CD4-positive, CD25-positive, alpha-beta regulatory T cell (primary cell): ENCODE results near the gene ST6GALNAC4. TPM values are rescaled to one million over a fixed set of nuclear protein-coding genes. Genes with fewer than 3 reads are reported as not detected.
"Not testable (repeated sequence)": the region's sequence is repeated elsewhere in the genome, so short reads cannot be mapped to it uniquely, and the experiment has no call there.

Experiments
- ATAC-seq, 2 donors: fragments of 150-1000 bp; cut with Tn5 transposase; one replicate each; pipeline ENCODE4 v1.10.0; 2021; ENCODE audit warnings: low read depth in 2 of 2, moderate number of reproducible peaks in 2 of 2, moderate library complexity in 1 of 2
- DNase-seq, 3 donors: peaks; one replicate each; pipeline versions ENCODE4 v3.0.0 to v3.0.0-alpha.2; 2012 to 2022; ENCODE audit warnings: mixed read lengths in 1 of 3
- H3K27ac ChIP-seq: one replicate; pipeline ENCODE4 v1.7.0; 2013; ENCODE audit warnings: mild to moderate bottlenecking, low read length; ENCODE audit not compliant: insufficient read depth, poor library complexity, severe bottlenecking
- H3K27me3 ChIP-seq: one replicate; pipeline ENCODE4 v1.7.0; 2013; ENCODE audit warnings: low read length; ENCODE audit not compliant: control insufficient read depth, insufficient read depth
- H3K36me3 ChIP-seq: one replicate; pipeline ENCODE4 v1.7.0; 2013; ENCODE audit warnings: mild to moderate bottlenecking, low read length, moderate library complexity; ENCODE audit not compliant: control insufficient read depth, insufficient read depth
- H3K4me1 ChIP-seq: 2 replicates; pipeline ENCODE4 v1.7.0; 2013; ENCODE audit warnings: mild to moderate bottlenecking, low read length; ENCODE audit not compliant: insufficient read depth, control insufficient read depth, poor library complexity, severe bottlenecking
- H3K4me3 ChIP-seq: one replicate; pipeline ENCODE4 v1.7.0; 2013; ENCODE audit warnings: low read depth, mild to moderate bottlenecking, low read length, moderate library complexity
- H3K9me3 ChIP-seq, 2 experiments: 1 replicate in 1 of 2; 2 replicates in 1 of 2; pipeline ENCODE4 v1.7.0; 2013; ENCODE audit warnings: low read length in 2 of 2, mild to moderate bottlenecking in 1 of 2, moderate library complexity in 1 of 2; ENCODE audit not compliant: control insufficient read depth in 2 of 2
- H3K27ac Mint-ChIP-seq, 3 donors: one replicate each; pipeline ENCODE4 v1.8.0; 2020 to 2022; ENCODE audit warnings: mild to moderate bottlenecking in 3 of 3, mixed read lengths in 3 of 3, moderate library complexity in 2 of 3
- H3K27me3 Mint-ChIP-seq: one replicate; pipeline ENCODE4 v1.8.0; 2022; ENCODE audit warnings: mild to moderate bottlenecking, mixed read lengths
- H3K36me3 Mint-ChIP-seq: one replicate; pipeline ENCODE4 v1.8.0; 2020; ENCODE audit warnings: mixed read lengths
- H3K4me1 Mint-ChIP-seq, 4 donors: one replicate each; pipeline ENCODE4 v1.8.0; 2020 to 2022; ENCODE audit warnings: mixed read lengths in 4 of 4, mild to moderate bottlenecking in 1 of 4
- H3K4me3 Mint-ChIP-seq, 4 donors: one replicate each; pipeline ENCODE4 v1.8.0; 2020 to 2022; ENCODE audit warnings: mild to moderate bottlenecking in 4 of 4, mixed read lengths in 4 of 4, moderate library complexity in 3 of 4
- H3K9me3 Mint-ChIP-seq, 7 donors: one replicate each; pipeline ENCODE4 v1.8.0; 2020 to 2022; ENCODE audit warnings: mixed read lengths in 7 of 7, mild to moderate bottlenecking in 3 of 7, moderate library complexity in 2 of 7
- polyA plus RNA-seq, 4 donors: library from polyadenylated mRNA; unstranded; fragments of 300-500 nt; fragmentation: Illumina TruSeq; gene quantifications; one replicate each; pipeline ENCODE4 v1.2.3, GENCODE V29; 2021
- total RNA-seq: library from RNA; stranded (reverse); gene quantifications from one replicate; pipeline ENCODE4 v1.2.3, GENCODE V29; 2022

The ST6GALNAC4 gene
- total and polyA plus RNA-seq, 5 donors from 2014 or later = 23.1 to 31.6 (median 23.8) TPM

DNA sequence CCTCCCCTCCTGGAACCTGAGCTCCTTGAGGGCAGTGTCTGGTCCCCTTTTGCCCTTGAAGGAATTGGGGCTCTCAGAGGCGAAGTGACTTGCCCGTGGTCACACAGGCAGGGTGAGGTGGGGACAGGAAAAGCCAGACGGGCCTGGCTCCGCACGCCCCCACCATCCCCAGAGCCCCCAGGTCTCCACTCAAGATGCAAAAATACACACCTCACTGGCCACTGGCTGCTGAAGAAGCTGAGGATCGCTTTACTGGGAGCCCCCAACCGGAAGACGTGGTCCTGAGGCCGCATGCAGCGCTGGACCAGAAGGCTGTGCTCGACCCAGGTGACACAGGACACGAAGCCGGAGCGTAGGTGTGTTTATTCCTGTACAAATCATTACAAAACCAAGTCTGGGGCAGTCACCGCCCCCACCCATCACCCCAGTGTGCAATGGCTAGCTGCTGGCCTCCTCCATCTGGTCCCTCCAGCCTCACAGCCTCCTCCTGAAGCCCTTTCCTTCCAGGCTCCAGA is 31.8 kb downstream of the ST6GALNAC4 start:
- Mint-ChIP-seq H3K9me3 (no peaks in the 10 kb centered on the region), H3K27me3 (no peaks in the 10 kb centered on the region), H3K4me3 (no peak overlapping the region), H3K36me3 (peaks cover 24% of the 10 kb centered on the region), H3K4me1 (peaks cover 0 to 18% (median 6%) of the 10 kb centered on the region in 4 donors), H3K27ac (peak overlapping the region in 2 of 3 donors; percentile 59 to 90)
- H3K4me3 ChIP-seq = no peak overlapping the region
- H3K27ac ChIP-seq = no peak overlapping the region
- H3K36me3 ChIP-seq = peaks cover 39% of the 10 kb centered on the region
- ATAC-seq = no peak
- DNase-seq = no peak
- H3K9me3 ChIP-seq = no peaks in the 10 kb centered on the region
- peaks cover 3% of the 10 kb centered on the region for H3K4me1 ChIP-seq
- H3K27me3 ChIP-seq = no peaks in the 10 kb centered on the region

DNA sequence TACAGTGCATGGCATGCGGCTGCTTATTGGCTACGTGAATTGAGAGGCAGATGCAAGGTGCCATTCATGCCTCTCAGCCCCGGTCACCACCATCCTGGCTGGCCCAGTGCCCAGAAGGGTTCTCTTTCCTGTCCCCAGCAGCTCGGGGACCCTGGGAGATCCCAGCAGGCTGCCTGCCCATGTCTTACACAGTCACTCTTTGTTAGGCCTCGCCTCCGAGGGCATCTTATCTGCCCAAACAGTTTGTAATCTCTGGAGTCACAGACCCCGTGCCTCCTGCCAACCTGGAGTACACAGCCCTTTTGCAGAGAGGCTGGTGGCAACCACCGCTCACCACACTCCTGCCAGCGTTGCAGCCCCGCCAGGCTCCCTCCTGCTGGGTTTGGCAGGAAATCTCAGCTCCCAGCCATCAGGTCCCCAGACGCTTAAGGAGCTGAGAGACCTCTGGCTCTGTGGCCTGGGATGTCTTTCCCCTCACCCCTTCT is 32.4 kb downstream of the ST6GALNAC4 start:
- Mint-ChIP-seq H3K27me3 (no peaks in the 10 kb centered on the region), H3K27ac (peak overlapping the region in 1 of 3 donors; percentile 80), H3K4me3 (no peak overlapping the region), H3K4me1 (peaks cover 0 to 18% (median 6%) of the 10 kb centered on the region in 4 donors), H3K36me3 (peaks cover 23% of the 10 kb centered on the region), H3K9me3 (no peaks in the 10 kb centered on the region)
- no peak for ATAC-seq
- Histone ChIP-seq H3K27me3 (no peaks in the 10 kb centered on the region), H3K4me1 (peaks cover 3% of the 10 kb centered on the region), H3K9me3 (no peaks in the 10 kb centered on the region), H3K4me3 (no peak overlapping the region), H3K36me3 (peaks cover 35% of the 10 kb centered on the region), H3K27ac (no peak overlapping the region)
- no peak for DNase-seq

DNA sequence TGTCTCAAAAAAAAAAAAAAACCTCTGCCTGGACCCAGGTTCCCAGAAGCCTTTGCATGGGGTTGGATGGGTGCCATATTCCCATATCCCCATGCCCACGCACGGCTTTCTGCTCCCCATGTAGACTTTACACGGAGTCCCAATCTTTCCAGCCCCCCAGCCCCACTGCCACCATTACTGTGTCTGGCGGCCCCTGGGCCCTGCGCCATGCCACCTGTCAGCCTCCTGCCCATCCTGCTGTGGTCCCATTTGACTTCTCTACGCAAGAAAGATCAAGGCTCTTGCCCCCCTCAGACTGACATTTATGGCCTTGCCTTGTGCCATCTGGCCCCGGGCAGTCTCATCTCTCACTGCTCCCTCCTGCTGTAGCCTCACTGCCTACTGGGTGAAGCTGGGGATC is 32.9 kb downstream of the ST6GALNAC4 start:
- Mint-ChIP-seq H3K4me3 (no peak overlapping the region), H3K27ac (peak overlapping the region in 1 of 3 donors; percentile 25), H3K9me3 (no peaks in the 10 kb centered on the region), H3K27me3 (no peaks in the 10 kb centered on the region), H3K4me1 (peaks cover 0 to 18% (median 6%) of the 10 kb centered on the region in 4 donors), H3K36me3 (peaks cover 25% of the 10 kb centered on the region)
- DNase-seq (no peak), ATAC-seq (no peak)
- Histone ChIP-seq H3K4me1 (peaks cover 3% of the 10 kb centered on the region), H3K36me3 (peaks cover 33% of the 10 kb centered on the region), H3K27ac (no peak overlapping the region), H3K27me3 (no peaks in the 10 kb centered on the region), H3K9me3 (no peaks in the 10 kb centered on the region), H3K4me3 (no peak overlapping the region)

DNA sequence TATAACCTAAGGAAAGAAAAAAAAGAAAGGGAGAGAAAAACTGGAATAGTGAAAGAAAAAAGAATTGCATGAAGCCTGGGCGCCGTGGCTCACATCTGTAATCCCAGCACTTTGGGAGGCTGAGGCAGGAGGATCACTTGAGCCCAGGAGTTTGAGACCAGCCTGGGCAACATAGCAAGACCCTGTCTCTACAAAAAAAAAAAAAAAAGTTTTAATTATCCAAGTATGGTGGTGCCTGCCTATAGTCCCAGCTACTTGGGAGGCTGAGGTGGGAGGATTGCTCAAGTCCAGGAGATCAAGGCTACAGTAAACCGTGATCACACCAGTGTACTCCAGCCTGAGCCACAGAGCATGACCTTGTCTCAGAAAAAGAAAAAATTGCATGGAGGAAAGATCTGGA is 35.1 kb downstream of the ST6GALNAC4 start:
- not testable (repeated sequence) for DNase-seq, H3K27ac Mint-ChIP-seq, H3K27me3 ChIP-seq, H3K4me3 ChIP-seq, H3K9me3 Mint-ChIP-seq, H3K9me3 ChIP-seq, H3K4me3 Mint-ChIP-seq, H3K27ac ChIP-seq, H3K27me3 Mint-ChIP-seq, ATAC-seq
- Histone ChIP-seq H3K36me3 (peaks cover 20% of the 10 kb centered on the region), H3K4me1 (peaks cover 12% of the 10 kb centered on the region)
- peaks cover 0 to 25% (median 8%) of the 10 kb centered on the region in 4 donors for H3K4me1 Mint-ChIP-seq
- peaks cover 22% of the 10 kb centered on the region for H3K36me3 Mint-ChIP-seq

DNA sequence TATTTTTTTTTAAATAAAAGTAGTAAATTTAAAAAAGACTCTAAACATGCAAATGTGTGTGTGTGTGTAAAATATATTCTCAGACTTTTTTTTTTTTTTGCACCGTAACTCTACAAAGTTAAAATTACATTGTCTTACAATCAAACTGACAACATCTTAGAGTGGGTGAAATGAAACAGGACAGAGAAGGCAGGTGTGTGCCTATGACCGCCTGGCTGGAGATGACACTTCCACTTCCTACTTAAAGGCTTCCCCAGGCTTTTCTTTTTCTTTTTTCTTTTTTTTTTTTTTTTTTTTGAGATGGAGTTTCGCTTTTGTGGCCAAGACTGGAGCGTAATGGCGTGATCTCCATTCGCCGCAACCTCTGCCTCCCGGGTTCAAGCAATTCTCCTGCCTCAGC is 36.7 kb downstream of the ST6GALNAC4 start:
- Mint-ChIP-seq H3K27me3 (no peaks in the 10 kb centered on the region), H3K4me3 (no peak overlapping the region), H3K4me1 (peaks cover 0 to 25% (median 6%) of the 10 kb centered on the region in 4 donors), H3K27ac (no peak overlapping the region), H3K9me3 (no peaks in the 10 kb centered on the region), H3K36me3 (peaks cover 13% of the 10 kb centered on the region)
- no peaks in the 10 kb centered on the region for H3K9me3 ChIP-seq
- H3K27me3 ChIP-seq = no peaks in the 10 kb centered on the region
- peaks cover 10% of the 10 kb centered on the region for H3K4me1 ChIP-seq
- ATAC-seq = no peak
- no peak for DNase-seq
- H3K27ac ChIP-seq = no peak overlapping the region
- peaks cover 5% of the 10 kb centered on the region for H3K36me3 ChIP-seq
- H3K4me3 ChIP-seq = no peak overlapping the region

DNA sequence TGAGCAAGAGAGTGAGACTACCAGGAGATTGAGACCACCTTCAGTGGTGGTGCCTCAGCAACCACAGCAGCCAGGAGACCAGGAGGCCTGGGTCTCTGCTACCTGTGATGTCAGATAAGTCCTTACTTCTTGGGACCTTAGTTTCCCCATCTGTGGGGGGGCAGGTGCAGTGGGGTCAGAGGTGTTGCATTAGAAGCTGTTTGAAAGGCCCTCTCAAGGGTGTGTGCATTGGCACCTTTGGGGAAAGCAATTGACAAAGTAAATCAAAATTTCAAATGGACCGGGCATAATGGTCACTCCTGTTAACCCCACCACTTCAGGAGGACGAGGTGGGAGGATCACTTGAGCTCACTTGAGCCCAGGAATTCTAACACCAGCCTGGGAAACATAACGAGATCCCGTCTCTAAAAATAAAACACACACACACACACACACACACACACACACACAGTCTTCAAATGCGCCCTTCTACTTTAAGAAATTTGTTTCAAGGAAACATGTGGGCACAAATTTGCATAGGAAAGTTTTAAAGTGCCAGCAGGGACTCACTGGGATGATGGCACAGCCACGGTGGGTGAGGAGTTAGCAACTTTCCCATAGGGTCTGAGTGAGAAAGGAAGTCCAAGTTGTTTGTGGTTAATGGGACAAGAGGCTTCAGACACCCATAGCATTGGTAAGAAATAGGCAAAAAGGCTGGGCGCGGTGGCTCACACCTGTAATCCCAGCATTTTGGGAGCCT is 38.0 kb downstream of the ST6GALNAC4 start:
- no peak for DNase-seq
- peak overlapping the region in 1 of 3 donors; percentile 49 for H3K27ac Mint-ChIP-seq
- Histone ChIP-seq H3K4me3 (no peak overlapping the region), H3K27me3 (no peaks in the 10 kb centered on the region), H3K36me3 (no peaks in the 10 kb centered on the region), H3K4me1 (peaks cover 9% of the 10 kb centered on the region), H3K9me3 (no peaks in the 10 kb centered on the region), H3K27ac (no peak overlapping the region)
- peaks cover 8% of the 10 kb centered on the region for H3K36me3 Mint-ChIP-seq
- no peak overlapping the region for H3K4me3 Mint-ChIP-seq
- no peaks in the 10 kb centered on the region for H3K27me3 Mint-ChIP-seq
- ATAC-seq = no peak
- H3K4me1 Mint-ChIP-seq = peaks cover 0 to 18% (median 4%) of the 10 kb centered on the region in 4 donors
- H3K9me3 Mint-ChIP-seq = no peaks in the 10 kb centered on the region

DNA sequence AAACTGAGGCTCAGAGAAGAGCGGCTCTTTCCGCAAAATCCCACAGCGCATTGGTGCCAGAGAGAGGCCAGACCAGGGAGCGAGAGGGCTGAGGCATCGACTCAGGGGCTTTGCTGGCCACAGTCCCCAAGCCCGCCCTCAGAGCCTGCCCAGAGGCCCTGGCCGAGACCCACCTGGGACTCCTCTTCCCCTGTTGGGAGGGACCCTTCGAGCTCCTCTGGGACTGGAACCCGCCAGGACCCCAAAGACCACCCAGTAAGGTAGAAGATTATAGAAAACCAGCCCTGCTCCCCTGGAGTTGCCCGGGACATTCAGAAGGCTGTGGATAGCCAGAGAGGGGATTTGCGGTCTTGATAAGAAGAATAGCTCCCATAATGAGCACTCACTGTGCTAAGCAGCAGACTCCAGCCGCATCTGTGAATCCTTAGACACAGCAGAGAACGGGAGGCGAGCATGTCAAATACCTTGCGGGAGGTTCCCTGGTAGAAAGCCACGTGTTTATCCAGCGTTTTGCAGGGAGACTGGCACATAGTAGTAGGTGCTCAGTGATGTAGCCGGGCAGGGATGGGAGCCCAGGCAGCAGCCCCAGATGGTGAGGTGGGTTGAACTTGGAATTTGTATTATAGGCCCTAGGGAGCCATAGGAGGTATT is 38.7 kb downstream of the ST6GALNAC4 start:
- Mint-ChIP-seq H3K4me1 (peaks cover 0 to 18% (median 4%) of the 10 kb centered on the region in 4 donors), H3K36me3 (peaks cover 8% of the 10 kb centered on the region), H3K4me3 (peak overlapping the region in 1 of 4 donors; percentile 48), H3K27me3 (no peaks in the 10 kb centered on the region), H3K9me3 (no peaks in the 10 kb centered on the region), H3K27ac (peak overlapping the region in 1 of 3 donors; percentile 49)
- H3K27me3 ChIP-seq = no peaks in the 10 kb centered on the region
- no peaks in the 10 kb centered on the region for H3K9me3 ChIP-seq
- peaks cover 9% of the 10 kb centered on the region for H3K4me1 ChIP-seq
- H3K4me3 ChIP-seq = no peak overlapping the region
- H3K36me3 ChIP-seq = no peaks in the 10 kb centered on the region
- ATAC-seq (no peak), DNase-seq (no peak)
- no peak overlapping the region for H3K27ac ChIP-seq
